Breast epithelium (tissue), 4 donors: ENCODE data around the gene PRKAR1B. TPM values are rescaled to one million over a fixed set of nuclear protein-coding genes. Genes with fewer than 3 reads are reported as not detected.
A peak's percentile ranks its signal among the peaks of the same experiment; 100 is the strongest.

Experiments used
- DNase-seq, 2 donors: peaks; one replicate each; pipeline ENCODE4 v3.0.0-alpha.2; 2019; ENCODE audit warnings: low spot score in 2 of 2
- H3K27ac ChIP-seq, 2 donors: fragments of 200-600 bp; sonication (generic) in 1 of 2; one replicate each; pipeline ENCODE4 v1.5.1; 2016 to 2019; ENCODE audit warnings: mild to moderate bottlenecking in 1 of 2
- H3K27me3 ChIP-seq, 2 donors: fragments of 200-600 bp; sonication (generic) in 1 of 2; one replicate each; pipeline versions ENCODE4 v1.5.1 to v1.6.0; 2017 to 2019; ENCODE audit warnings: control low read depth in 1 of 2, mild to moderate bottlenecking in 1 of 2
- H3K36me3 ChIP-seq: fragments of 200-600 bp; one replicate; pipeline ENCODE4 v1.5.1; 2019
- H3K4me1 ChIP-seq, 2 donors: fragments of 200-600 bp; sonication (generic); one replicate each; pipeline ENCODE4 v1.5.1; 2016 to 2019; ENCODE audit warnings: control low read depth in 1 of 2
- H3K4me3 ChIP-seq, 3 donors: fragments of 200-600 bp; sonication (generic); 1 replicate in 2 of 3; 2 replicates in 1 of 3; pipeline ENCODE4 v1.5.1; 2016 to 2019; ENCODE audit warnings: mild to moderate bottlenecking in 3 of 3, moderate library complexity in 2 of 3
- H3K9me3 ChIP-seq, 2 donors: fragments of 200-600 bp; sonication (generic) in 1 of 2; one replicate each; pipeline ENCODE4 v1.5.1; 2016 to 2019; ENCODE audit warnings: control low read depth in 1 of 2
- POLR2A ChIP-seq: fragments of 450-650 bp; IDR thresholded peaks from one replicate; pipeline ENCODE4 v1.6.1; 2016; ENCODE audit warnings: antibody characterized with exemption, mild to moderate bottlenecking, moderate library complexity
- POLR2AphosphoS5 ChIP-seq, 3 donors: sonication (generic); formaldehyde crosslinking; IDR thresholded peaks; one replicate each; pipeline ENCODE4 v1.6.1; 2017; ENCODE audit warnings: antibody characterized with exemption in 3 of 3
- intact Hi-C: fragments of 100-400 bp; cut with DNase I; formaldehyde crosslinking; loops from one replicate; pipeline ENCODE4 v1.15.1; 2023; ENCODE audit warnings: low total_unique reads
- total RNA-seq, 3 donors: library from RNA; depleted of rRNA; stranded (reverse); fragments of >200 nt; gene quantifications; one replicate each; pipeline ENCODE4 v1.1.0, GENCODE V29; 2016
- TF ChIP-seq, protein P1 (sequence below), 3 donors: fragments of 450-650 bp; IDR thresholded peaks; one replicate each; pipeline ENCODE4 v1.5.1; 2016 to 2017; ENCODE audit warnings: antibody characterized with exemption in 3 of 3, mild to moderate bottlenecking in 3 of 3, moderate library complexity in 3 of 3

Gene PRKAR1B
- total RNA-seq, 3 donors from 2014 or later = 3.7 to 10.5 (median 7.9) TPM

DNA sequence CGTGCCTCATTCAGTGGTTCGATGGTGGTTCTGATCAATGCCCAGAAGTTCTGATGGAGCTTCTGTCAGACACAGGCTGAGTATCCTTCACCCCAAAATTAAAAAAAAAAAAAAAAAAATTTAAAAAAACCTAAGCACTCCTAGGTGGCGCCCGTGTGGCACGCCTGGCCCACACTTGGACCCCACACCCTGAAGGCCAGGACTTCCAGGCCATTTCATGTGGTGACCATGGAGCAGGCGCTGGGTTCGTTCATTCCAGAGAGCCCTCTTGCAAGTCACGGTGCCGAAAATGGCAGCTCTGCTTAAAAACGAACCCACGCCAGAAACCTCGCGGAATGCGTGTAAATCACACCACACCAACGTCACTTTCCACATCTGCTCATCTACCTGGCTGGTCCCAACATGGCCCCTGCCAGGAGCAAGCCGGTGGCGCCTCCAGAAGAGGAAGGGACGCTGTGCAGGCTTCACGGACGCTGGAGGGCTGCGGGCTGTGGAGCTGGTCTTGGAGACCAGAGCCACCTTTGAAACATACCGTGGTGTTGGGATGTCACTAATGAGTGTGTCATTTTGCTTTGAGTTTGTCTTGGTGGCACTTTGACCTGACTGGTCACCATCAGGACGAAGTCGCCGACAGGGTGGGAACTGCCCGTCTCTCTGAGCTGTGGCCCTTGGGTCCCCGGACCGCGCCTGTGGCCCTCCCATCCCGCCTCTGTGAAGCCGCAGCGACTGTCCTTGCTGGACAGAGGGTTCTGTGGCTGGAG is 46.0 kb upstream of the PRKAR1B start:
- TF ChIP-seq POLR2A = no peak
- no peak for TF ChIP-seq POLR2AphosphoS5 (IDR thresholded peaks at IDR 0.05)
- TF ChIP-seq, protein P1, sequence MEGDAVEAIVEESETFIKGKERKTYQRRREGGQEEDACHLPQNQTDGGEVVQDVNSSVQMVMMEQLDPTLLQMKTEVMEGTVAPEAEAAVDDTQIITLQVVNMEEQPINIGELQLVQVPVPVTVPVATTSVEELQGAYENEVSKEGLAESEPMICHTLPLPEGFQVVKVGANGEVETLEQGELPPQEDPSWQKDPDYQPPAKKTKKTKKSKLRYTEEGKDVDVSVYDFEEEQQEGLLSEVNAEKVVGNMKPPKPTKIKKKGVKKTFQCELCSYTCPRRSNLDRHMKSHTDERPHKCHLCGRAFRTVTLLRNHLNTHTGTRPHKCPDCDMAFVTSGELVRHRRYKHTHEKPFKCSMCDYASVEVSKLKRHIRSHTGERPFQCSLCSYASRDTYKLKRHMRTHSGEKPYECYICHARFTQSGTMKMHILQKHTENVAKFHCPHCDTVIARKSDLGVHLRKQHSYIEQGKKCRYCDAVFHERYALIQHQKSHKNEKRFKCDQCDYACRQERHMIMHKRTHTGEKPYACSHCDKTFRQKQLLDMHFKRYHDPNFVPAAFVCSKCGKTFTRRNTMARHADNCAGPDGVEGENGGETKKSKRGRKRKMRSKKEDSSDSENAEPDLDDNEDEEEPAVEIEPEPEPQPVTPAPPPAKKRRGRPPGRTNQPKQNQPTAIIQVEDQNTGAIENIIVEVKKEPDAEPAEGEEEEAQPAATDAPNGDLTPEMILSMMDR (IDR thresholded peaks at IDR 0.05) = no peak
- intact Hi-C loops = loop anchor here (10.0 kb wide), 1 partner anchor 448 kb away; no protein-coding TSS in a partner anchor
- Histone ChIP-seq H3K4me3 (no peak overlapping the region), H3K27ac (no peak overlapping the region), H3K36me3 (no peaks in the 10 kb centered on the region), H3K9me3 (no peaks in the 10 kb centered on the region), H3K4me1 (no peaks in the 10 kb centered on the region), H3K27me3 (no peaks in the 10 kb centered on the region)
- no peak for DNase-seq

DNA sequence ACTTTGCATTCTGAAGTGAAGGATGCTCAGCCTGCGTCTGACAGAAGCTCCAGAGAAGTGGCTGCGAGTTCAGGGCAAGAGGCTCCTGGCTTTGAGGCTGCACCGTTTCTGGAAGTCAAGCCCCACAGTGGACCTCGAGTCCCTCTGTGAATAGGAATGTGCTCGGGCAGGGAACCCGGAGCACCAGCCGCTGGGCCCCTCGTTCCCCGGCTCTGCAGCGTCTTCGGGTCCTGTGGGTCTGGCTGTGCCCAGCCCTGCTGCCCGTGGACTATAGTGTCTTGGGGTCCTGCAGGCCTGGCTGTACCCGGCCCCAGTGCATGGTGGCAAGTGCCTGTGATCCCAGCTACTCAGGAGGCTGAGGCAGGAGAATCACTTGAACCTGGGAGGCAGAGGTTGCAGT is 45.3 kb upstream of the PRKAR1B start:
- no peaks in the 10 kb centered on the region for H3K27me3 ChIP-seq

DNA sequence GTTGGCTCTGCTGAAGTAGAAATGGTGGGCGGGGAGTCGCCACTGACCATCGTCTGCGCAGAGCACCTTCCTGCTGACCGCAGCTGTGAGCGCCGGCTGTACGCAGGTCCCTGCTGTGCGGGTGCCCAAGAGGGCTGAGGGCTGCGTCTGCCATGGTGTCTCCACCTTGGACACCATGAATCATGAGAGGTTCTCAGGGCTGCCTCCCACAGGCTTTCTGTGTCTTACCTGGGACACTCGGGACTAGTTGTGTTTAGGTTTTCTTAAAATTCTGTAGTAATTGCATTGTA is 44.9 kb upstream of the PRKAR1B start:
- intact Hi-C loops = loop anchor here (10.0 kb wide), 1 partner anchor 447 kb away; no protein-coding TSS in a partner anchor
- TF ChIP-seq POLR2A = no peak
- no peak for TF ChIP-seq POLR2AphosphoS5 (IDR thresholded peaks at IDR 0.05)
- TF ChIP-seq, protein P1 (IDR thresholded peaks at IDR 0.05) = no peak
- no peak for DNase-seq
- H3K36me3 ChIP-seq = no peaks in the 10 kb centered on the region
- no peak overlapping the region for H3K27ac ChIP-seq
- no peaks in the 10 kb centered on the region for H3K27me3 ChIP-seq
- no peaks in the 10 kb centered on the region for H3K4me1 ChIP-seq
- no peaks in the 10 kb centered on the region for H3K9me3 ChIP-seq
- no peak overlapping the region for H3K4me3 ChIP-seq

More for the DNA sequence above, 45.3 kb upstream of the PRKAR1B start:
- TF ChIP-seq POLR2A (no peak), POLR2AphosphoS5 (IDR thresholded peaks at IDR 0.05) (no peak)
- TF ChIP-seq, protein P1 (IDR thresholded peaks at IDR 0.05) = no peak
- no peak for DNase-seq
- Histone ChIP-seq H3K4me1 (no peaks in the 10 kb centered on the region), H3K36me3 (no peaks in the 10 kb centered on the region), H3K4me3 (no peak overlapping the region), H3K27ac (no peak overlapping the region), H3K9me3 (no peaks in the 10 kb centered on the region)
- intact Hi-C loops = loop anchor here (10.0 kb wide), 1 partner anchor 448 kb away; no protein-coding TSS in a partner anchor

DNA sequence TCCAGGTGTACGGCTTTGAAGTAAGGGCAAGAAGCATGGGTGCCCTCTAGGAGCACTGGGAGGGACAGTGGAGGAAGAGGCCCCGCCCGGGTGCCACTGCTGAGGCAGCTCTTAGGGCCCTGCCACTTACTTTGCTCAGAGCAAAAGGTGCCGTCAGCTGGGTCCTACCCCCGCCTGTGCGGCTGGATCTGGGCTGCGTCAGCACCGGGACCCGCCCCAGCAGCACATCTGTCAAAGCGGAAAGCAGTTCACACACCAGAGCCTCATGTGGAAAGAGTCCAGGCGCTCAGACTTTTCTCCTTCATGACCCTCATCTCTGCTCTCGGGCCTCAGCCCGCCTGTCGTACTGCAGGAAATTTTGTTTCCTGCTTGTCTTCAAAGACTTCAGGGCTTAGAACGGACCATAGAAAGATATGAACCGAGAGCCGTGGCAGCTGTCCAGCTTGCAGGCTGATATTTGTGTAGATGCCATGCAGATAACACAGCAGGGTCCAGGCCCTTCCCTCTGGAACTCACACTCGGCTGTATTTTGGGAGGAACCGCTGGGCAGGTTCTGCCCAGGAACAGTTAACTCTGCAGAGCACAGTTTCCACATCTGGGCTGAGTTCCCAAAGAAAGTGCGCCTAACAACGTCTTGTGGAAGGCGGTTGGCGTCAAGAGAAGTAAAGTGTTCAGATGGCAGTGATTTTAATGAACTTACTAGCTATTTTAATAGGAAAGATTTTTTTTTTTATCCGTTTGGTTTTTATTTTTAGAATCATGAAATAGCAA is 44.3 kb upstream of the PRKAR1B start:
- Histone ChIP-seq H3K27me3 (no peaks in the 10 kb centered on the region), H3K36me3 (no peaks in the 10 kb centered on the region), H3K27ac (peak overlapping the region; percentile 31 to 80), H3K9me3 (no peaks in the 10 kb centered on the region), H3K4me3 (no peak overlapping the region), H3K4me1 (no peaks in the 10 kb centered on the region)
- peak in 2 of 3 donors; percentile 26 to 27 for TF ChIP-seq POLR2AphosphoS5 (IDR thresholded peaks at IDR 0.05)
- TF ChIP-seq, protein P1 (IDR thresholded peaks at IDR 0.05) = no peak
- no peak for DNase-seq
- intact Hi-C loops = loop anchor here (10.0 kb wide), 1 partner anchor 447 kb away; no protein-coding TSS in a partner anchor

DNA sequence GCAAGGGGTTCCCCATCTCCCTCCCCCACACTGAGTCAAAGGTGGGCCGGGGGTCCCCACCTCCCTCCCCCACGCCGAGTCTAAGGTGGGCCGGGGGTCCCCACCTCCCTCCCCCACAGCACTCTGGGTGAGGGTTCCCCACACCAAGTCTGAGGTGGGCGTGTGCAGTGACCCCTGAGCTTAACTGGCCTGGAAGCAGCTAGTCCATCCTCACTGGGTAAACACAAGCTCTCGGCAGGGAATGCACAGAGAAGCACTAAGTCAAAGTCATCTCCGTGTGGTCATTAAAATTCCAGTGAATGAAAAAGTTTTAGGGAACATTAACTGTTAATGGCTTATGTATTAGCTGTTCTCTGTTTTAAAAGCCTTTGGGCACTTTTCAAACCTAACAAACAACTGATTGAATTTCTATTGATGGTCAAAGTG is 43.7 kb upstream of the PRKAR1B start:
- no peak for DNase-seq
- Histone ChIP-seq H3K9me3 (no peaks in the 10 kb centered on the region), H3K27ac (peak overlapping the region; percentile 31 to 80), H3K4me1 (no peaks in the 10 kb centered on the region), H3K36me3 (no peaks in the 10 kb centered on the region), H3K4me3 (no peak overlapping the region), H3K27me3 (no peaks in the 10 kb centered on the region)
- intact Hi-C loops = loop anchor here (10.0 kb wide), 1 partner anchor 446 kb away; no protein-coding TSS in a partner anchor
- TF ChIP-seq, protein P1 (IDR thresholded peaks at IDR 0.05) = no peak
- TF ChIP-seq POLR2AphosphoS5 (IDR thresholded peaks at IDR 0.05) (no peak), POLR2A (no peak)
